OCI-LY1 (cell line): ENCODE measurements around the gene CNNM3.

ENCODE experiments used
- H2AFZ ChIP-seq: fragments of 200-600 bp; sonication (generic), shearing (Covaris generic); 2 replicates; pipeline ENCODE4 v1.6.0; 2014; ENCODE audit warnings: antibody characterized with exemption, mild to moderate bottlenecking, low read length
- H3F3A ChIP-seq: fragments of 200-600 bp; sonication (generic), shearing (Covaris generic); 2 replicates; pipeline ENCODE4 v1.6.0; 2014; ENCODE audit warnings: mild to moderate bottlenecking, antibody characterized with exemption, low read length, moderate library complexity; ENCODE audit not compliant: insufficient read depth
- H3K27ac ChIP-seq: fragments of 200-600 bp; sonication (generic); 2 replicates; pipeline ENCODE4 v1.5.1; 2014; ENCODE audit warnings: low read length, mixed run types, mild to moderate bottlenecking, low read depth; ENCODE audit not compliant: poor library complexity, severe bottlenecking
- H3K27me3 ChIP-seq: fragments of 200-600 bp; sonication (generic); 2 replicates; pipeline ENCODE4 v1.6.0; 2014; ENCODE audit warnings: antibody characterized with exemption, mild to moderate bottlenecking, low read length, moderate library complexity; ENCODE audit not compliant: insufficient read depth
- H3K36me3 ChIP-seq: fragments of 200-600 bp; sonication (generic); 2 replicates; pipeline ENCODE4 v1.6.1; 2014; ENCODE audit warnings: mild to moderate bottlenecking, antibody characterized with exemption, low read length, moderate library complexity, mixed read lengths; ENCODE audit not compliant: insufficient read depth
- H3K4me1 ChIP-seq: fragments of 200-600 bp; sonication (generic); 2 replicates; pipeline ENCODE4 v1.5.1; 2014; ENCODE audit warnings: mild to moderate bottlenecking, low read length, moderate library complexity; ENCODE audit not compliant: insufficient read depth, severe bottlenecking
- H3K4me2 ChIP-seq: fragments of 200-600 bp; sonication (generic), shearing (Covaris generic); 2 replicates; pipeline ENCODE4 v1.6.1; 2014; ENCODE audit warnings: low read length
- H3K4me3 ChIP-seq: fragments of 200-600 bp; sonication (generic); 2 replicates; pipeline ENCODE4 v1.5.1; 2014; ENCODE audit warnings: low read length, low read depth, mild to moderate bottlenecking, mixed read lengths; ENCODE audit not compliant: poor library complexity, severe bottlenecking
- H3K79me2 ChIP-seq: fragments of 200-600 bp; shearing (Covaris generic); 2 replicates; pipeline ENCODE4 v1.6.1; 2016; ENCODE audit warnings: mixed run types, low read length, mixed read lengths; ENCODE audit not compliant: insufficient read depth
- H3K9ac ChIP-seq: fragments of 200-600 bp; sonication (generic), shearing (Covaris generic); 2 replicates; pipeline ENCODE4 v1.6.1; 2014; ENCODE audit warnings: mild to moderate bottlenecking, low read length, mixed read lengths
- H3K9me2 ChIP-seq: fragments of 200-600 bp; sonication (generic), shearing (Covaris generic); 2 replicates; pipeline ENCODE4 v1.6.1; 2014; ENCODE audit warnings: low read depth, mild to moderate bottlenecking, low read length, mixed read lengths
- H3K9me3 ChIP-seq: fragments of 200-600 bp; shearing (Covaris generic); 2 replicates; pipeline ENCODE4 v1.6.1; 2014; ENCODE audit warnings: low read length, mixed read lengths
- H4K20me1 ChIP-seq: fragments of 200-600 bp; sonication (generic), shearing (Covaris generic); 2 replicates; pipeline ENCODE4 v1.6.0; 2016; ENCODE audit warnings: mild to moderate bottlenecking, low read length; ENCODE audit not compliant: insufficient read depth
- EZH2 ChIP-seq: fragments of 200-600 bp; sonication (generic), shearing (Covaris generic); IDR thresholded peaks from 2 replicates; pipeline ENCODE4 v1.8.0; 2017; ENCODE audit warnings: borderline replicate concordance, mixed run types, mild to moderate bottlenecking, antibody characterized with exemption, low read length, moderate library complexity, mixed read lengths
- TF ChIP-seq, protein P1 (sequence below): fragments of 200-600 bp; sonication (generic), shearing (Covaris generic); IDR thresholded peaks from 2 replicates; pipeline ENCODE4 v1.5.1; 2017; ENCODE audit warnings: mild to moderate bottlenecking, antibody characterized with exemption, low read length, moderate library complexity, mixed read lengths

Gene CNNM3

GRCh38 chr2:96876269-96877041 lies 60.4 kb downstream of the CNNM3 start:
- Histone ChIP-seq H3K4me1 (peaks cover 5% of the 10 kb centered on the region), H3K9me2 (no peaks in the 10 kb centered on the region), H3F3A (no peaks in the 10 kb centered on the region), H3K9ac (no peak overlapping the region), H3K9me3 (no peaks in the 10 kb centered on the region), H4K20me1 (no peaks in the 10 kb centered on the region), H3K4me2 (no peak overlapping the region), H3K79me2 (no peaks in the 10 kb centered on the region), H3K4me3 (no peak overlapping the region), H3K27ac (no peak overlapping the region), H2AFZ (no peak overlapping the region), H3K36me3 (no peaks in the 10 kb centered on the region), H3K27me3 (peaks cover 19% of the 10 kb centered on the region)
- no peak for TF ChIP-seq EZH2

DNA sequence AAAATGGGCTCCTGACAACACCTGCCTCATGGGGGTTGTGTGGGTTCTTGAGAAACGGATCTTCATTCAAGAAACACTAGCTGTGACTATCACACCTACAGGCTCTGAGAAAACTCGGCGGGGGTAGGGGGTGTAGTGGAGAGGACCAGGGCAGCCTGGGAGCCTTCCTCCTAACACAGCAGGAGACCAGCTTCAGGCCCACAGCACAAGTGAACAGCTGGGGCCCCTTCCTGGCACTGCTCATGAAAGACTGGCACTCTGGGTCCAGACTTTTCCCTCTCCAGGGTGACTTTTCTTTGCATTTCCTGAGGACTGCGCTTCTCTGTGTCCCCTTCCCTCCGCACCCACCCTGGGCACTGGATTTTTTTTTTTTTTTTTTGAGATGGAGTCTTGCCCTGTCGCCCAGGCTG lies 61.0 kb downstream of the CNNM3 start:
- Histone ChIP-seq H3K9ac (no peak overlapping the region), H3K4me2 (no peak overlapping the region), H3K4me3 (no peak overlapping the region), H3K27ac (no peak overlapping the region), H3K36me3 (no peaks in the 10 kb centered on the region), H3K27me3 (peaks cover 19% of the 10 kb centered on the region), H3K79me2 (no peaks in the 10 kb centered on the region), H3F3A (no peaks in the 10 kb centered on the region), H4K20me1 (no peaks in the 10 kb centered on the region), H3K9me3 (no peaks in the 10 kb centered on the region), H3K9me2 (no peaks in the 10 kb centered on the region), H3K4me1 (peaks cover 5% of the 10 kb centered on the region), H2AFZ (no peak overlapping the region)
- TF ChIP-seq EZH2 = no peak
- TF ChIP-seq, protein P1, sequence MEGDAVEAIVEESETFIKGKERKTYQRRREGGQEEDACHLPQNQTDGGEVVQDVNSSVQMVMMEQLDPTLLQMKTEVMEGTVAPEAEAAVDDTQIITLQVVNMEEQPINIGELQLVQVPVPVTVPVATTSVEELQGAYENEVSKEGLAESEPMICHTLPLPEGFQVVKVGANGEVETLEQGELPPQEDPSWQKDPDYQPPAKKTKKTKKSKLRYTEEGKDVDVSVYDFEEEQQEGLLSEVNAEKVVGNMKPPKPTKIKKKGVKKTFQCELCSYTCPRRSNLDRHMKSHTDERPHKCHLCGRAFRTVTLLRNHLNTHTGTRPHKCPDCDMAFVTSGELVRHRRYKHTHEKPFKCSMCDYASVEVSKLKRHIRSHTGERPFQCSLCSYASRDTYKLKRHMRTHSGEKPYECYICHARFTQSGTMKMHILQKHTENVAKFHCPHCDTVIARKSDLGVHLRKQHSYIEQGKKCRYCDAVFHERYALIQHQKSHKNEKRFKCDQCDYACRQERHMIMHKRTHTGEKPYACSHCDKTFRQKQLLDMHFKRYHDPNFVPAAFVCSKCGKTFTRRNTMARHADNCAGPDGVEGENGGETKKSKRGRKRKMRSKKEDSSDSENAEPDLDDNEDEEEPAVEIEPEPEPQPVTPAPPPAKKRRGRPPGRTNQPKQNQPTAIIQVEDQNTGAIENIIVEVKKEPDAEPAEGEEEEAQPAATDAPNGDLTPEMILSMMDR = no peak

DNA sequence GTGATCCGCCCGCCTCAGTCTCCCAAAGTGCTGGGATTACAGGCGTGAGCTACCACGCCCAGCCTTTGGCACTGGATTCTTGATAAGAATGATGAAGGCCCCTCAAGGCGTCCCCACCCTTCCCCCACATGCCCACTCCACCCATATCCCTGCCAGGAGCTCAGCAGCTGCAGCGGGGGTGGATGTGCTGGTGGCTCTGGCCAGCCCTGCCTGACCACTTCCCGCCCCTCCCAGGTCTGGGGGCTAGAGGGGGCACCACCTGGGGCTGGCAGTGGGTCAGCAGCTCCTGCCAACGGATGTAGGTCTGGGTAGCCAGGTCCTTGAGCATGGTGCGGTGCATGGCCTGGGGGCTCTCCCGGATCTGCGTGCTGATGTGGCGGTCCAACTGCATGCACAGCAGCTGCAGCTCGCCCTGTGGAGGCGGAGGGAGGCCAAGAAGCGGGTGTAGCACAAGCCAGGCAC lies 61.6 kb downstream of the CNNM3 start:
- Histone ChIP-seq H3K9me3 (no peaks in the 10 kb centered on the region), H4K20me1 (no peaks in the 10 kb centered on the region), H3K36me3 (no peaks in the 10 kb centered on the region), H2AFZ (no peak overlapping the region), H3F3A (no peaks in the 10 kb centered on the region), H3K4me1 (peaks cover 5% of the 10 kb centered on the region), H3K27me3 (peaks cover 19% of the 10 kb centered on the region), H3K9me2 (no peaks in the 10 kb centered on the region), H3K9ac (no peak overlapping the region), H3K27ac (no peak overlapping the region), H3K79me2 (no peaks in the 10 kb centered on the region), H3K4me3 (no peak overlapping the region), H3K4me2 (no peak overlapping the region)
- TF ChIP-seq, protein P1 = no peak
- TF ChIP-seq EZH2 = no peak

DNA sequence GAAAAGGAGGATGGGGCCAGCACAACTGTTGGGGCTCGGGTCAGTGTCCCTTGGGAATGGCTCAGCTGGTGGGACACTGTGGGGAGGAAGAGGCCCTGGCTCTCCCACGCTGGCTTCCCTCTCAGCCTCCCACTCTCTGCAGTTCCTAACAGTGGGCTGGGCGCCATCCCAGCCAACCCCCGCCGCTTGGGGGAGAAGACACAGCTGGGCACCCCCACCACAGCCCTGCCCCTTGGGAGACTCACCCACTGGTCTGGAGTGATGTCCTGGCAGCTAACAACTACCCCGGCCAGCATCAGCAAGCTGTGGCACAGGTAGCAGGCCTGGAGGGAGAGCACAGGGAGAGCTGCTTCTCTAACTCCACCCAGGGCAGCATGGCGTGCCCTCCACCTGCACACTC lies 62.1 kb downstream of the CNNM3 start:
- Histone ChIP-seq H3K27ac (no peak overlapping the region), H3F3A (no peaks in the 10 kb centered on the region), H3K4me1 (peaks cover 5% of the 10 kb centered on the region), H3K4me3 (no peak overlapping the region), H3K9me2 (no peaks in the 10 kb centered on the region), H3K27me3 (peaks cover 19% of the 10 kb centered on the region), H4K20me1 (no peaks in the 10 kb centered on the region), H3K79me2 (no peaks in the 10 kb centered on the region), H3K9ac (no peak overlapping the region), H3K36me3 (no peaks in the 10 kb centered on the region), H3K9me3 (no peaks in the 10 kb centered on the region), H3K4me2 (no peak overlapping the region), H2AFZ (no peak overlapping the region)
- TF ChIP-seq EZH2 = no peak
- TF ChIP-seq, protein P1 = no peak
